Thoracic aorta (tissue), 2 donors: Measurements from ENCODE around the gene FIGNL1. TPM values are rescaled to one million over a fixed set of nuclear protein-coding genes. Genes with fewer than 3 reads are reported as not detected.

Experiments
- ATAC-seq: fragments of 150-250 bp; one replicate; pipeline ENCODE4 v1.8.0; 2017; ENCODE audit warnings: low read depth; ENCODE audit not compliant: insufficient number of reproducible peaks, low FRiP score
- DNase-seq: peaks from one replicate; pipeline ENCODE4 v3.0.0-alpha.2; 2020; ENCODE audit warnings: low spot score
- H3K27ac ChIP-seq, 2 donors: fragments of 200-600 bp; sonication (generic); 1 replicate in 1 of 2; 2 replicates in 1 of 2; pipeline ENCODE4 v1.5.1; 2016; ENCODE audit warnings: mild to moderate bottlenecking in 2 of 2, moderate library complexity in 2 of 2
- H3K27me3 ChIP-seq: fragments of 200-600 bp; sonication (generic); replicated peaks from 2 replicates; pipeline ENCODE4 v1.6.0; 2016; ENCODE audit warnings: mild to moderate bottlenecking; ENCODE audit not compliant: insufficient read depth
- H3K36me3 ChIP-seq: fragments of 200-600 bp; sonication (generic); one replicate; pipeline ENCODE4 v1.5.1; 2016
- H3K4me1 ChIP-seq, 2 donors: fragments of 200-600 bp; sonication (generic); 1 replicate in 1 of 2; 2 replicates in 1 of 2; pipeline versions ENCODE4 v1.5.1 to v1.6.0; 2016; ENCODE audit warnings: low read depth in 2 of 2, mild to moderate bottlenecking in 1 of 2; ENCODE audit not compliant: control insufficient read depth in 1 of 2
- H3K4me3 ChIP-seq: fragments of 200-600 bp; sonication (generic); 2 replicates; pipeline ENCODE4 v1.5.1; 2016; ENCODE audit warnings: mild to moderate bottlenecking
- H3K9me3 ChIP-seq: fragments of 200-600 bp; sonication (generic); 2 replicates; pipeline ENCODE4 v1.5.1; 2016
- CTCF ChIP-seq: fragments of 200-600 bp; sonication (generic); IDR thresholded peaks from one replicate; pipeline ENCODE4 v1.5.1; 2019; ENCODE audit warnings: antibody characterized with exemption
- total RNA-seq, 2 donors: library from RNA; depleted of rRNA; stranded (reverse); fragments of >200 nt; gene quantifications; one replicate each; pipeline versions ENCODE4 v1.1.0 to v1.2.3, GENCODE V29; 2016

The FIGNL1 gene
- total RNA-seq, 2 donors from 2014 or later = 2.7 to 4.7 TPM

GRCh38 chr7:50399206-50399605, 50.9 kb downstream of the FIGNL1 start:
- ATAC-seq = no peak
- H3K36me3 ChIP-seq = no peaks in the 10 kb centered on the region
- H3K27me3 ChIP-seq = no peaks in the 10 kb centered on the region
- no peak overlapping the region for H3K27ac ChIP-seq
- TF ChIP-seq CTCF = no peak
- no peak for DNase-seq
- H3K4me1 ChIP-seq = no peaks in the 10 kb centered on the region
- no peak overlapping the region for H3K4me3 ChIP-seq
- H3K9me3 ChIP-seq = no peaks in the 10 kb centered on the region

GRCh38 chr7:50397971-50398324, 52.2 kb downstream of the FIGNL1 start:
- no peak overlapping the region for H3K4me3 ChIP-seq
- DNase-seq (no peak), ATAC-seq (no peak)
- H3K4me1 ChIP-seq = no peaks in the 10 kb centered on the region
- H3K36me3 ChIP-seq = no peaks in the 10 kb centered on the region
- H3K27ac ChIP-seq = no peak overlapping the region
- no peaks in the 10 kb centered on the region for H3K27me3 ChIP-seq
- no peaks in the 10 kb centered on the region for H3K9me3 ChIP-seq
- no peak for TF ChIP-seq CTCF

- H3K4me3 ChIP-seq = no peak overlapping the region
- no peak for TF ChIP-seq CTCF
- no peak for ATAC-seq
These were observed 52.7 kb downstream of the FIGNL1 start for GRCh38 chr7:50397320-50397970.

GRCh38 chr7:50396856-50397255, 53.3 kb downstream of the FIGNL1 start:
- no peaks in the 10 kb centered on the region for H3K4me1 ChIP-seq
- no peaks in the 10 kb centered on the region for H3K27me3 ChIP-seq
- no peak overlapping the region for H3K4me3 ChIP-seq
- no peak for TF ChIP-seq CTCF
- H3K36me3 ChIP-seq = no peaks in the 10 kb centered on the region
- no peak overlapping the region for H3K27ac ChIP-seq
- ATAC-seq = no peak
- DNase-seq = no peak
- H3K9me3 ChIP-seq = no peaks in the 10 kb centered on the region

More at GRCh38 chr7:50397320-50397970, 52.7 kb downstream of the FIGNL1 start:
- Histone ChIP-seq H3K27ac (no peak overlapping the region), H3K27me3 (no peaks in the 10 kb centered on the region), H3K36me3 (no peaks in the 10 kb centered on the region), H3K9me3 (no peaks in the 10 kb centered on the region), H3K4me1 (no peaks in the 10 kb centered on the region)
- no peak for DNase-seq

GRCh38 chr7:50394315-50394714, 55.8 kb downstream of the FIGNL1 start:
- DNase-seq = no peak
- Histone ChIP-seq H3K27ac (no peak overlapping the region), H3K4me1 (no peaks in the 10 kb centered on the region), H3K9me3 (no peaks in the 10 kb centered on the region), H3K27me3 (no peaks in the 10 kb centered on the region), H3K36me3 (no peaks in the 10 kb centered on the region), H3K4me3 (no peak overlapping the region)
- ATAC-seq = no peak
- TF ChIP-seq CTCF = no peak

Other genes with a start within 250 kb of the FIGNL1 start
- gene IKZF1, start 145.6 kb downstream of the FIGNL1 start, total RNA-seq = 10 to 100 TPM; 24.4 to 57.8 TPM
- gene DDC, start 115.1 kb upstream of the FIGNL1 start, total RNA-seq = under 1 TPM in 1 of 2 donors, not detected in 1; 0.85 TPM